Endometrium (tissue), 2 donors: ENCODE results near the gene SIT1.

Experiments
- FAIRE-seq: peaks from 2 replicates; lab custom pipeline; 2012; peaks lifted over from hg19 to GRCh38; lab: Jason Lieb, UNC
- donor health status: control.
- donor health status: control.

Gene SIT1

GRCh38 chr9:35605351-35606137 is 45.2 kb downstream of the SIT1 start:
- no peak for FAIRE-seq

- no peak for FAIRE-seq
Observed at GRCh38 chr9:35604578-35605350, 46.0 kb downstream of the SIT1 start, which contains the start of gene TESK1. TESK1 (plus strand) TSS chr9:35605262; CDS start chr9:35605620, 358 bp downstream.

GRCh38 chr9:35603986-35604577 is 46.6 kb downstream of the SIT1 start:
- peak; percentile 98 for FAIRE-seq

- no peak for FAIRE-seq
Observed at GRCh38 chr9:35603506-35603985, 47.2 kb downstream of the SIT1 start.

- no peak for FAIRE-seq
Observed at GRCh38 chr9:35599763-35600604, 50.7 kb downstream of the SIT1 start.
